Measurements from ENCODE around the gene USP5.
A peak's percentile ranks its signal among the peaks of the same experiment; 100 is the strongest.
"Not testable (repeated sequence)": the region's sequence is repeated elsewhere in the genome, so short reads cannot be mapped to it uniquely, and the experiment has no call there.

The USP5 gene

GRCh38 chr12:6888794-6889193 is 36.8 kb downstream of the USP5 start:
- DNase-seq (ENCODE audit: low spot score), result not testable (repeated sequence)

- not testable (repeated sequence) for DNase-seq (ENCODE audit: low spot score)
Measured at GRCh38 chr12:6889775-6890573, 38.0 kb downstream of the USP5 start.

GRCh38 chr12:6890789-6891645 is 39.1 kb downstream of the USP5 start:
- DNase-seq (ENCODE audit: low spot score), result peak; percentile 97

GRCh38 chr12:6891646-6892001 is 39.7 kb downstream of the USP5 start:
- DNase-seq (ENCODE audit: low spot score), result no peak

- DNase-seq (ENCODE audit: low spot score), result not testable (repeated sequence)
Measured at GRCh38 chr12:6892683-6893082, 40.7 kb downstream of the USP5 start.

- DNase-seq (ENCODE audit: low spot score), result no peak
Measured at GRCh38 chr12:6894321-6894720, 42.4 kb downstream of the USP5 start.

- no peak for DNase-seq (ENCODE audit: low spot score)
Measured at GRCh38 chr12:6896846-6897435, 45.0 kb downstream of the USP5 start.

GRCh38 chr12:6899427-6899826 is 47.5 kb downstream of the USP5 start:
- DNase-seq (ENCODE audit: low spot score), result no peak

- DNase-seq (ENCODE audit: low spot score), result no peak
Measured at GRCh38 chr12:6899837-6900519, 48.0 kb downstream of the USP5 start.

- no peak for DNase-seq (ENCODE audit: low spot score)
Measured at GRCh38 chr12:6902448-6902847, 50.5 kb downstream of the USP5 start.

GRCh38 chr12:6903722-6904121 is 51.8 kb downstream of the USP5 start:
- DNase-seq (ENCODE audit: low spot score), result no peak

- peak; percentile 96 for DNase-seq (ENCODE audit: low spot score)
Measured at GRCh38 chr12:6904280-6905276, 52.6 kb downstream of the USP5 start, which contains the start of gene LRRC23. TSS of gene LRRC23 (plus strand) at chr12:6904822. CDS start at chr12:6905634, 812 bp downstream.

GRCh38 chr12:6905414-6906040 is 53.6 kb downstream of the USP5 start:
- DNase-seq (ENCODE audit: low spot score), result no peak

GRCh38 chr12:6908141-6908540 is 56.2 kb downstream of the USP5 start:
- not testable (repeated sequence) for DNase-seq (ENCODE audit: low spot score)

GRCh38 chr12:6909421-6910145 is 57.6 kb downstream of the USP5 start:
- DNase-seq (ENCODE audit: low spot score), result no peak

GRCh38 chr12:6912164-6912935 is 60.4 kb downstream of the USP5 start:
- no peak for DNase-seq (ENCODE audit: low spot score)

- peak; percentile 87 for DNase-seq (ENCODE audit: low spot score)
Measured at GRCh38 chr12:6914246-6914946, 62.4 kb downstream of the USP5 start, which contains the start of gene ENO2. TSS of gene ENO2 (plus strand) at chr12:6914580. CDS start at chr12:6915833, 1,253 bp downstream.

All from AG08395 (cell line).